Aorta (tissue), 5 donors: ENCODE data around the gene SPCS3. TPM values are rescaled to one million over a fixed set of nuclear protein-coding genes. Genes with fewer than 3 reads are reported as not detected.
"Not testable (repeated sequence)": the region's sequence is repeated elsewhere in the genome, so short reads cannot be mapped to it uniquely, and the experiment has no call there.

ENCODE experiments used
- ATAC-seq: fragments of 200-7000 bp; cut with Tn5 transposase; one replicate; pipeline ENCODE4 v1.9.1; 2022; ENCODE audit warnings: moderate library complexity; ENCODE audit not compliant: low FRiP score
- DNase-seq, 2 donors: peaks; one replicate each; pipeline ENCODE4 v3.0.0-alpha.2; 2020
- H3K27ac ChIP-seq, 2 donors: one replicate each; pipeline ENCODE4 v1.5.1; 2013; ENCODE audit warnings: low read length in 2 of 2, mild to moderate bottlenecking in 2 of 2, moderate library complexity in 2 of 2, control low read depth in 1 of 2, inconsistent platforms in 1 of 2, low read depth in 1 of 2
- H3K27me3 ChIP-seq, 2 donors: one replicate each; pipeline ENCODE4 v1.6.1; 2013; ENCODE audit warnings: control low read depth in 1 of 2, low read length in 1 of 2, mild to moderate bottlenecking in 1 of 2, moderate library complexity in 1 of 2; ENCODE audit not compliant: insufficient read depth in 2 of 2, control insufficient read depth in 1 of 2
- H3K36me3 ChIP-seq, 2 donors: one replicate each; pipeline ENCODE4 v1.6.1; 2013; ENCODE audit warnings: control low read depth in 1 of 2, low read length in 1 of 2, mild to moderate bottlenecking in 1 of 2; ENCODE audit not compliant: insufficient read depth in 2 of 2, control insufficient read depth in 1 of 2
- H3K4me1 ChIP-seq, 2 donors: one replicate each; pipeline ENCODE4 v1.6.1; 2013; ENCODE audit warnings: low read length in 2 of 2, control low read depth in 1 of 2, mild to moderate bottlenecking in 1 of 2, moderate library complexity in 1 of 2; ENCODE audit not compliant: insufficient read depth in 2 of 2, control insufficient read depth in 1 of 2
- H3K4me3 ChIP-seq, 2 donors: one replicate each; pipeline ENCODE4 v1.5.1; 2013; ENCODE audit warnings: low read length in 2 of 2, control low read depth in 1 of 2, mild to moderate bottlenecking in 1 of 2
- H3K9me3 ChIP-seq: one replicate; pipeline ENCODE4 v1.6.1; 2013; ENCODE audit warnings: mild to moderate bottlenecking, low read length; ENCODE audit not compliant: control insufficient read depth
- WGBS, 2 donors: extraction: QIAGEN DNeasy Blood & Tissue Kit; methylation state at CpG; one replicate each; pipeline ENCODE4 v1.1.7; 2013; 5-methylcytosine and 5-hydroxymethylcytosine counted together
- intact Hi-C, 2 donors: fragments of 100-400 bp; cut with DNase I; formaldehyde crosslinking; loops; one replicate each; pipeline versions ENCODE4 v1.14.2 to v1.15.0; 2022
- polyA plus RNA-seq, 2 donors: library from polyadenylated mRNA; stranded (reverse); fragments of 200-250 nt; gene quantifications; one replicate each; pipeline ENCODE4 v1.2.3, GENCODE V29; 2013
- total RNA-seq, 2 donors: library from RNA; stranded (reverse); fragmentation: NEBNext Ultra II Directional; extraction: Animal tissue kit (Norgen Biotek cat#: 25700); gene quantifications; one replicate each; pipeline ENCODE4 v1.2.1, GENCODE V29; 2021
- donor health status: healthy with polysubstance abuse.
- donor health status: Bipolar disorder and iron deficiency.
- donor health status: DM: no; HTN: no; CAD: no.
- donor health status: DM: no; HTN: no; CAD: no.
- donor health status: DM: yes; HTN: yes; CAD: no.

The SPCS3 gene
- total and polyA plus RNA-seq, 4 donors, result 25.2 to 168 (median 76.3) TPM

GRCh38 chr4:176295907-176296306 is 23.9 kb upstream of the SPCS3 start:
- H3K9me3 ChIP-seq, ATAC-seq, intact Hi-C loops, H3K27ac ChIP-seq, H3K27me3 ChIP-seq, DNase-seq, H3K36me3 ChIP-seq, H3K4me1 ChIP-seq, H3K4me3 ChIP-seq: not testable (repeated sequence)
- 68 to 72% methylated on average over 5 of the region's 5 CpGs for WGBS, 2 donors

DNA sequence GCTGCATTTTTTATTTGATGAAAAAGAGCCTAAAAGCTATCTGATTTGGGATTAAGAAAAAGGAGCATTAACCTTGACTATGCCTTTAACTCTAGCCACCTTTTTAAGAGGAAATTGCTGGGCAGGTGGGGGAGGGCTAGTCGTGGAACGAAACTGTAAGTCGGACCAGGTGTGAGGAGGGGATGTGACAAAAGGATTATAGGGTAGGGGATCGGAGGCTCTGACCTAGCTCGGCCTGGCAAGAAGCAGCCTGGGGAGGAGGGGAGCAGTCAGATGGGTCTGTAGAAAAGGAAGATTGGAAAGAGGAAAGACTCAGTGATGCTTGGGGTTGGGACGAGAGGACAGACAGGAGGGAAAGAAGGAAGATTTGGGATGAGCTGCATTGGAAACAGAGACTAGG is 21.1 kb upstream of the SPCS3 start:
- WGBS, 2 donors, result 86% methylated on average over 6 of the region's 6 CpGs
- Histone ChIP-seq H3K4me1 (no peaks in the 10 kb centered on the region), H3K27me3 (no peaks in the 10 kb centered on the region), H3K9me3 (no peaks in the 10 kb centered on the region), H3K36me3 (no peaks in the 10 kb centered on the region), H3K27ac (no peak overlapping the region), H3K4me3 (no peak overlapping the region)
- ATAC-seq (no peak), DNase-seq (no peak)
- intact Hi-C loops, result no loop called here

- Histone ChIP-seq H3K4me1 (no peaks in the 10 kb centered on the region), H3K36me3 (no peaks in the 10 kb centered on the region), H3K27ac (no peak overlapping the region), H3K4me3 (no peak overlapping the region), H3K9me3 (no peaks in the 10 kb centered on the region), H3K27me3 (no peaks in the 10 kb centered on the region)
- intact Hi-C loops, result no loop called here
- DNase-seq (no peak), ATAC-seq (no peak)
- 87 to 89% methylated on average over 7 to 9 of the region's 9 CpGs for WGBS, 2 donors
Measured at GRCh38 chr4:176300036-176300435, 19.7 kb upstream of the SPCS3 start.

DNA sequence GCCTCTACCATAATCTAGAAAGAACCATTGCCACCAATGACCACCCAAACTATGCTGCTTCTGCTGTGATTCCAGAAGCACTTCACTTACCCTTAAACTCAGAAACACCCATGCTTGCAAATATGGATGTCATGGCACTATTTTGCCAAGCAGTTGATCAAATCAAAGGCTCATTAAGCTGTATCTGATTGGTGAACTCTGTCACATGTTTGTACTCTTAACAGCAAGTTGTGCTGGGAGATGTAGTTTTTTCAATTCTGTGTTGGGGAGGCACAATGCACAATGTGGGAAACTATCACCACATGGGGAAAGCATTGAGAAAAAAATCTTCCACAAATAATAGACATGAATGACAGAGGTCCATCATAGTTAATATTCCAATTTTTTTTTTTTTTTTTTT is 19.2 kb upstream of the SPCS3 start:
- intact Hi-C loops, result no loop called here
- no peak for DNase-seq
- Histone ChIP-seq H3K27me3 (no peaks in the 10 kb centered on the region), H3K9me3 (no peaks in the 10 kb centered on the region), H3K4me3 (no peak overlapping the region), H3K4me1 (no peaks in the 10 kb centered on the region), H3K36me3 (no peaks in the 10 kb centered on the region), H3K27ac (no peak overlapping the region)
- ATAC-seq, result no peak

DNA sequence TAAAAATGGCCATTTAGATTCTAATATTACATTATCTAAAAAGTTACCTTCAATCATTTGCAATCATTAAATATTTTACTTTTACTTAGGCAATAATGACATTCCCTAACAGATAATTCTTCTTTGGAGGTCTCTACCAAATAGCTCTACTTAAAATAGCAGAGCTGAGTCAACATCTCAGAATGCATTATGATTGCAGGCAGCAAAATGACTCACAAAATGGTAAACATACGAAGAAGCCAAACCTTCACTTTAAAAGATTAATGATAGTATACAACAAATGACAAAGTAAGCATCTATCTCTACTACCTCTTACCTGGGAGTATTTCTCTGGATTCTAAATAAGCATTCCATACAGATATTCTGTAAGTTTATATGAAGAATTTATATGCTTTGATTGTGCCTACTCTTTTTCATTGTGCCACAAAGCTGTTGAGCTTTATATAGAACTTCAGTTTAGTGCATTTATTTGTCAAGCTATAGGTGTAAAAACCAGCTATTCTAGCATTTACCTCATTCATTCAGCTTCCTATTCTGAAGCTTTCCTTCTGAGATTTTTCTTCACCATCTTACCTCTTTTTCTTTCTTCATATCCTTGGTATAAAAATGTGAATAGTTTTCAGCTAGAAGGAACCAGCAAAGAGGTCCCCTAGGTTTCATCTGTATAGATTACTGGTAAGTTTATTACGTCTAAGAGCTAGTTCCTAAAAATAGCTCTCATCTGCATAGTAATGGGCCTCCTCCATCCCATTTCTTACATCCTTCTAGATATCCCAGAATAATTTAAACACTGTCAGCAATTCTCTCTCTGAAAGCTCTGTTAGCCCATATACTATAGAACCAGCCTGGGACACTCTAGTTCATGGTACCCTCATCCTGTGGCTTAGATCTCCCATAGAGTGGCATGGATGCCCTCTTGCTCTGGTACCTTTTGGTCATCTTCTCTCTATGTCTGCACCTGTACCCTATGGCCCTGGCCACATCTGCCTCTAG is 17.2 kb upstream of the SPCS3 start:
- 43 to 44% methylated on average over 2 of the region's 2 CpGs for WGBS, 2 donors
- H3K27me3 ChIP-seq, result no peaks in the 10 kb centered on the region
- no peak overlapping the region for H3K27ac ChIP-seq
- H3K4me3 ChIP-seq, result no peak overlapping the region
- H3K9me3 ChIP-seq, result no peaks in the 10 kb centered on the region
- intact Hi-C loops, result no loop called here
- no peak for DNase-seq
- ATAC-seq, result no peak
- H3K36me3 ChIP-seq, result no peaks in the 10 kb centered on the region
- H3K4me1 ChIP-seq, result no peaks in the 10 kb centered on the region

DNA sequence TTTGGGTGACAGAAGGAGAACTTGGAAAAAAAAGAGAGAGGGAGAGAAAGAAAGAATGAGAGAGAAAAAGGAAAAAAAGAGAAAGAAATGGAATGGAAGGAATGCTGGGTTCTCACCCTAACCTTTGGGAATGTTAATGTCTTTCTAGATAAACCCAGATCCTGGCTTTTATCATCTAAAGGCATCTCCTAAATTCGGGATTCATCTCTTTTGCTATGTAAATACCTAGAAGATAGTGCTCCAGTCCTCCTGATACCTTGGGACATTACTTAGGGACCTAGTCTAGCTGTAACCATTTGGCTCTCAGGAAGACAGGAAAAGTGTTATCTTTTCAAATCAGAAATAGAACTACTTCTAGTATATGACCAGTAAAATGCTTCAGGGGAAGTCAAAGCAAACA is 15.8 kb upstream of the SPCS3 start:
- no peak overlapping the region for H3K27ac ChIP-seq
- H3K36me3 ChIP-seq, result no peaks in the 10 kb centered on the region
- H3K9me3 ChIP-seq, result no peaks in the 10 kb centered on the region
- H3K4me1 ChIP-seq, result no peaks in the 10 kb centered on the region
- no peak overlapping the region for H3K4me3 ChIP-seq
- no peak for ATAC-seq
- no peak for DNase-seq
- H3K27me3 ChIP-seq, result no peaks in the 10 kb centered on the region
- WGBS, 2 donors, result 32 to 37% methylated on average over 1 of the region's 1 CpG
- intact Hi-C loops, result no loop called here

- Histone ChIP-seq H3K4me3 (no peak overlapping the region), H3K27ac (no peak overlapping the region), H3K4me1 (no peaks in the 10 kb centered on the region), H3K27me3 (no peaks in the 10 kb centered on the region), H3K9me3 (no peaks in the 10 kb centered on the region), H3K36me3 (no peaks in the 10 kb centered on the region)
- DNase-seq (no peak), ATAC-seq (no peak)
- intact Hi-C loops, result no loop called here
- 86 to 95% methylated on average over 6 of the region's 6 CpGs for WGBS, 2 donors
Measured at GRCh38 chr4:176306837-176307665, 12.7 kb upstream of the SPCS3 start.

GRCh38 chr4:176307666-176307930 is 12.2 kb upstream of the SPCS3 start:
- ATAC-seq, result no peak
- intact Hi-C loops, result no loop called here
- Histone ChIP-seq H3K4me3 (no peak overlapping the region), H3K27me3 (no peaks in the 10 kb centered on the region), H3K36me3 (no peaks in the 10 kb centered on the region), H3K4me1 (no peaks in the 10 kb centered on the region), H3K27ac (no peak overlapping the region), H3K9me3 (no peaks in the 10 kb centered on the region)
- 81 to 82% methylated on average over 6 of the region's 6 CpGs for WGBS, 2 donors
- DNase-seq, result no peak

DNA sequence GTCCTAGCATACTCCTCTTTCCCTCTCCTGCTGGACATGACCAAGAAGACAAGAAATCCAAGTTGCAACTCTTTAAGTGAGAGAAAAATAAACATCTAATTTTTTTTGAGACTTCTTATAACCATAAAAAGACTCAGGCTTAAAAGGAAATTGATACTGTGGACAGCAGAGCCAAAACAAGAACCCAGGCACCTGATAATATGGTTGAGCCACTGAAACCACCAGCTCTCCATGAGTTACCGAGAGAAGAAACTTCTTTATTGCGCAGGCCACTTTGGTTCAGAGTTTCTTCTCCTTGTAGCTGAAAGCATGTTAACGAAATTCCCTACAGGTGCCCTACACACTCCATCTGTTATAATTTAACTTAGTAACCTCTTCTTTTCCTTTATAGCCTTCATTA is 11.3 kb upstream of the SPCS3 start:
- Histone ChIP-seq H3K36me3 (no peaks in the 10 kb centered on the region), H3K9me3 (no peaks in the 10 kb centered on the region), H3K27ac (no peak overlapping the region), H3K4me3 (no peak overlapping the region), H3K4me1 (no peaks in the 10 kb centered on the region), H3K27me3 (no peaks in the 10 kb centered on the region)
- DNase-seq, result no peak
- WGBS, 2 donors, result 89 to 93% methylated on average over 3 of the region's 3 CpGs
- intact Hi-C loops, result no loop called here
- no peak for ATAC-seq
